ENCODE results near the gene RPS10. TPM values are rescaled to one million over a fixed set of nuclear protein-coding genes. Genes with fewer than 3 reads are reported as not detected.

Gene RPS10
- polyA plus RNA-seq, 1 donor (not counting 4 experiments of a cell fraction or from before 2014, with no cell fraction given), result 2,818 TPM

DNA sequence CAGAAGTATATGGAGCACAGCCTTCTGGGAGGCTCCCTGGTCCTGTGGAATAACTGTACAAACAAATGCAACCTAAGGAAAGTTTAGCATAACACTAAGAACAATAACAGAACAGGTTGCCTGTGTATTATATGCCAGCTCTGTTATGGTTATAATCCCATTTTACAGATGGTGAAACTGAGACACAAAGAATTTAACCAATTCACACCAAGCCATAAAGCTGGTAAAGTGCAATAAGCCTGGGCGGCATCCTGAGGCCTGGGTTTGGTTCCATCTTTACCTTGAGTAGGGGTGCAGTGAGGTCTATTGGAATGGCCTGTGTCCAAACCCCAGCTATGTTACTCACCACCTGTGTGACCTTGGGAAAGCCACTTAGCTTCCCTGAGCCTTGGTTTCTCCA lies 25.3 kb upstream of the RPS10 start:
- H3K9me3 ChIP-seq (ENCODE audit: control insufficient read depth, low read depth, low read length), result no peaks in the 10 kb centered on the region
- TF ChIP-seq EZH2 (IDR thresholded peaks at IDR 0.05; ENCODE audit: low read length), result no peak
- TF ChIP-seq, protein P1, sequence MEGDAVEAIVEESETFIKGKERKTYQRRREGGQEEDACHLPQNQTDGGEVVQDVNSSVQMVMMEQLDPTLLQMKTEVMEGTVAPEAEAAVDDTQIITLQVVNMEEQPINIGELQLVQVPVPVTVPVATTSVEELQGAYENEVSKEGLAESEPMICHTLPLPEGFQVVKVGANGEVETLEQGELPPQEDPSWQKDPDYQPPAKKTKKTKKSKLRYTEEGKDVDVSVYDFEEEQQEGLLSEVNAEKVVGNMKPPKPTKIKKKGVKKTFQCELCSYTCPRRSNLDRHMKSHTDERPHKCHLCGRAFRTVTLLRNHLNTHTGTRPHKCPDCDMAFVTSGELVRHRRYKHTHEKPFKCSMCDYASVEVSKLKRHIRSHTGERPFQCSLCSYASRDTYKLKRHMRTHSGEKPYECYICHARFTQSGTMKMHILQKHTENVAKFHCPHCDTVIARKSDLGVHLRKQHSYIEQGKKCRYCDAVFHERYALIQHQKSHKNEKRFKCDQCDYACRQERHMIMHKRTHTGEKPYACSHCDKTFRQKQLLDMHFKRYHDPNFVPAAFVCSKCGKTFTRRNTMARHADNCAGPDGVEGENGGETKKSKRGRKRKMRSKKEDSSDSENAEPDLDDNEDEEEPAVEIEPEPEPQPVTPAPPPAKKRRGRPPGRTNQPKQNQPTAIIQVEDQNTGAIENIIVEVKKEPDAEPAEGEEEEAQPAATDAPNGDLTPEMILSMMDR (optimal IDR thresholded peaks at IDR 0.05 in 1 of 3, IDR thresholded peaks at IDR 0.05 in 1 of 3, conservative IDR thresholded peaks at IDR 0.05 in 1 of 3; ENCODE audit: extremely low read depth in 1 of 3, insufficient read depth in 2 of 3, low read length in 3 of 3), result no peak
- H3K79me2 ChIP-seq (ENCODE audit: control insufficient read depth, insufficient read depth, low read length), result no peaks in the 10 kb centered on the region
- no peak overlapping the region for H3K4me2 ChIP-seq (ENCODE audit: control insufficient read depth, extremely low read depth, insufficient read depth, low read depth, low read length)
- FAIRE-seq (no peak), DNase-seq (ENCODE audit: low read depth, low spot score) (no peak)
- no peaks in the 10 kb centered on the region for H4K20me1 ChIP-seq (ENCODE audit: control insufficient read depth, extremely low read depth, insufficient read depth, low read length)
- dilution Hi-C loops (cut with MboI; ENCODE audit: extremely low pct_ligation_motif_present, low sequenced_read_pairs), result no loop called here
- no peak overlapping the region for H2AFZ ChIP-seq (ENCODE audit: control insufficient read depth, low read length)
- no peaks in the 10 kb centered on the region for H3K27me3 ChIP-seq (ENCODE audit: control insufficient read depth, extremely low read depth, insufficient read depth, low read length)
- no peak overlapping the region for H3K9ac ChIP-seq (ENCODE audit: control insufficient read depth, extremely low read depth, insufficient read depth, low read length)
- H3K9me1 ChIP-seq (ENCODE audit: control insufficient read depth, extremely low read depth, insufficient read depth, low read length), result no peaks in the 10 kb centered on the region
- no peaks in the 10 kb centered on the region for H3K4me1 ChIP-seq (ENCODE audit: control insufficient read depth, extremely low read depth, insufficient read depth, low read length)
- H3K4me3 ChIP-seq (ENCODE audit: control insufficient read depth in 2 of 3, extremely low read depth in 1 of 3, insufficient read depth in 2 of 3, low read depth in 1 of 3, low read length in 3 of 3), result no peak overlapping the region
- no peaks in the 10 kb centered on the region for H3K36me3 ChIP-seq (ENCODE audit: control insufficient read depth in 2 of 2, extremely low read depth in 1 of 2, insufficient read depth in 2 of 2, low read length in 2 of 2)
- no peak overlapping the region for H3K27ac ChIP-seq (ENCODE audit: control insufficient read depth, insufficient read depth, low read length)

- TF ChIP-seq EZH2 (IDR thresholded peaks at IDR 0.05; ENCODE audit: low read length), result no peak
- TF ChIP-seq, protein P1 (optimal IDR thresholded peaks at IDR 0.05 in 1 of 3, IDR thresholded peaks at IDR 0.05 in 1 of 3, conservative IDR thresholded peaks at IDR 0.05 in 1 of 3; ENCODE audit: extremely low read depth in 1 of 3, insufficient read depth in 2 of 3, low read length in 3 of 3), result no peak
- Histone ChIP-seq H3K4me2 (ENCODE audit: control insufficient read depth, extremely low read depth, insufficient read depth, low read depth, low read length) (no peak overlapping the region), H4K20me1 (ENCODE audit: control insufficient read depth, extremely low read depth, insufficient read depth, low read length) (no peaks in the 10 kb centered on the region), H3K36me3 (ENCODE audit: control insufficient read depth in 2 of 2, extremely low read depth in 1 of 2, insufficient read depth in 2 of 2, low read length in 2 of 2) (no peaks in the 10 kb centered on the region), H3K9ac (ENCODE audit: control insufficient read depth, extremely low read depth, insufficient read depth, low read length) (no peak overlapping the region), H3K79me2 (ENCODE audit: control insufficient read depth, insufficient read depth, low read length) (no peaks in the 10 kb centered on the region), H3K9me1 (ENCODE audit: control insufficient read depth, extremely low read depth, insufficient read depth, low read length) (no peaks in the 10 kb centered on the region), H2AFZ (ENCODE audit: control insufficient read depth, low read length) (no peak overlapping the region), H3K4me1 (ENCODE audit: control insufficient read depth, extremely low read depth, insufficient read depth, low read length) (no peaks in the 10 kb centered on the region), H3K9me3 (ENCODE audit: control insufficient read depth, low read depth, low read length) (no peaks in the 10 kb centered on the region), H3K27me3 (ENCODE audit: control insufficient read depth, extremely low read depth, insufficient read depth, low read length) (no peaks in the 10 kb centered on the region), H3K27ac (ENCODE audit: control insufficient read depth, insufficient read depth, low read length) (no peak overlapping the region), H3K4me3 (ENCODE audit: control insufficient read depth in 2 of 3, extremely low read depth in 1 of 3, insufficient read depth in 2 of 3, low read depth in 1 of 3, low read length in 3 of 3) (no peak overlapping the region)
- FAIRE-seq (no peak), DNase-seq (ENCODE audit: low read depth, low spot score) (no peak)
- dilution Hi-C loops (cut with MboI; ENCODE audit: extremely low pct_ligation_motif_present, low sequenced_read_pairs), result no loop called here
These were observed 22.0 kb upstream of the RPS10 start for GRCh38 chr6:34447910-34448309.

Measured in keratinocyte (primary cell).